T-helper 2 cell treated with Interferon-gamma antibody and Interleukin-4, amounts not matched to agents 100 ng/mL and 5 ng/mL, for 36 hours (primary cell): ENCODE data around the gene RTEL1. TPM values are rescaled to one million over a fixed set of nuclear protein-coding genes. Genes with fewer than 3 reads are reported as not detected.
"Not testable (repeated sequence)": the region's sequence is repeated elsewhere in the genome, so short reads cannot be mapped to it uniquely, and the experiment has no call there.

ENCODE experiments used
- intact Hi-C: fragments of 100-400 bp; cut with micrococcal nuclease; formaldehyde crosslinking; loops from one replicate; pipeline ENCODE4 v1.15.1; 2023
- total RNA-seq: library from RNA; stranded (reverse); gene quantifications from 2 replicates; pipeline ENCODE4 v1.2.3, GENCODE V29; 2022

Gene RTEL1
- total RNA-seq, 1 donor from 2014 or later, result 49.5 TPM

DNA sequence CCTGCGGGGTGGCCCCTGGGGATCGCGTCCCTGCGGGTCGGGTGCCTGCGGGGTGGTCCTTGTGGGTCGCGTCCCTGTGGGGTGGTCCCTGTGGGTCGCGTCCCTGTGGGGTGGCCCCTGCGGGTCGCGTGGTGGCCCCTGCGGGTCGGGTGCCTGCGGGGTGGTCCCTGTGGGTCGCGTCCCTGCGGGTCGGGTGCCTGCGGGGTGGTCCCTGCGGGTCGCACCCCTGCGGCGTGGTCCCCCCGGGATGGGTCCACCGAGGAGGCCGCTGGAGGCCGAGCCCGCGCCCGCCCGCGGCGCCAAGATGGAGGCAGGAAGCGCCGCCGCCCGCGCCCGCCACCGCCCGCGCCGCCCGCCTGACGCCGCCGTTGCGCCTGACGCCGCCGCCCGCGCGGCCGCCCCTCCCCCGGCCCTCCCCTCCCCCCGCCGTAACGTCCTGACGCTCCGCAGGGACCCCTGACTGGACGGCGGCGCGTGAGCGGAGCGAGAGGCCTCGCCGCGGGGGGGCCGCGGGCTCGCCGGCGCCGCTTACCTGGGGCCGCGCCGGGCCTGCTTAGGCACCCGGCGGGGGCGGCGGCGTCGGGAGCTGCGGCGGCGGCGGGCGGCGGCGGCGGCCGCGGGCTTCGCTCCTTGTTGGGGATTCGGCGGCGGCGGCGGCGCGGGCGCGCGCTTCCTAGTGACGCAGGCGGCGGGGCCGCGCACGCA lies 31.5 kb upstream of the RTEL1 start, which contains the start of gene GMEB2:
GMEB2 (minus strand) TSS at position 678 of the 705 bp plus-strand sequence. CDS start 7,704 bp downstream, outside the sequence.
- intact Hi-C loops, result loop anchor here (1.0 to 10.0 kb wide), 5 partner anchors 9 to 268 kb away; partner anchors contain the start of genes DNAJC5, HELZ2 and RTEL1

GRCh38 chr20:63627129-63627750 lies 30.9 kb upstream of the RTEL1 start:
- intact Hi-C loops, result loop anchor here (1.0 to 10.0 kb wide), 5 partner anchors 8 to 268 kb away; partner anchors contain the start of genes DNAJC5, HELZ2 and RTEL1

DNA sequence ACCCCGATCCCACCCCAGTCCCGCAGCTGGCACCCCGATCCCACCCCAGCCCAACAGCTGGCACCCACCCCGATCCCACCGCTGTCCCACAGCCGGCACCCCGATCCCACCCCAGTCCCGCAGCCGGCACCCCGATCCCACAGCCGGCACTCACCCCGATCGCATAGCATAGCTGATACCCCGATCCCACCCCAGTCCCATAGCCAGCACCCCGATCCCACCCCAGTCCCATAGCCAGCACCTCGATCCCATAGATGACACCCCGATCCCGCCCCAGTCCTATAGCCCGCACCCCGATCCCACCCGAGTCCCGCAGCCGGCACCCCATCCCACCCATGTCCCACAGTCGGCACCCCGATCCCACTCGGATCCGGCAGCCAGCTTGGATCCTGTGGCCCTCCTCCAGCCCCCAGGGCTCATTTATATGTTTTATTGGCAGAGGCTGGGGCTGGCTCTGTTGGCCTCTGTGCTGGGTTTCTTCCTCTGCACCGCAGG lies 30.3 kb upstream of the RTEL1 start:
- intact Hi-C loops, result loop anchor here (1.0 to 10.0 kb wide), 5 partner anchors 8 to 267 kb away; partner anchors contain the start of genes DNAJC5, HELZ2 and RTEL1

DNA sequence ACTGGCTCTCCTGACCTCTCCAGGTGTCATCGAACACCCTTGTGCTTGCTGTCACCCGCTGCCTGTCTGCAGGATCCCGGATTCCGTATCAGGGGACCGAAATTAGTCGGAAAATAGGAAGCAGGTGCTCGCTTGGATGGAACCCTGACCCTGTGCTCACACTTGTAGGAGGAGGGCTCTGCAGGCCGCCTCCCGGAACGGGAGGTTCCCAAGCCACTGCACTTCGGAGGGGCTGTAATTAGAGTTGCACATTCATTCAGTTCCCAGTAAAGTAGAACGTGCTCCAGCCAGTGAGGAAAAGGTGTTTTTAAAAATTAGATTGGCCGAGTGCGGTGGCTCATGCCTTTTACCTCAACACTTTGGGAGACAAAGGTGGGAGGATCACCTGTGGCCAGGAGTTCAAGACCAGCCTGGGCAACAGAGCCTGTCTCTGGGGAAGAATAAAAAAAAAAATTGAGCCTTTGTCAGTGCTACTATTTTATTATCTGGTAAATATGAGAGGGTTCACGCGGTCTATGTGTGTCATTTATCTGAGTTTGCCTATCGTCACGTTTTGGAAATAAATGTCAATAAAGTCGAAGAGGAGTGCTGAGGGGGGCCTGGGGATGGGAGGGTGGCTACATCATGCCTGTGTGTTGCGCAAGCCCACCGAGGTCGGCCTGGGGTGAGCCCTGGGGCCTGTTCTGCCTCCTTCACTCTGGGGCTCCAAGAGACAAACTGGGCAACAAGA lies 29.7 kb upstream of the RTEL1 start:
- intact Hi-C loops, result loop anchor here (10.0 kb wide), 2 partner anchors 54 to 266 kb away; partner anchors contain the start of genes DNAJC5 and HELZ2

DNA sequence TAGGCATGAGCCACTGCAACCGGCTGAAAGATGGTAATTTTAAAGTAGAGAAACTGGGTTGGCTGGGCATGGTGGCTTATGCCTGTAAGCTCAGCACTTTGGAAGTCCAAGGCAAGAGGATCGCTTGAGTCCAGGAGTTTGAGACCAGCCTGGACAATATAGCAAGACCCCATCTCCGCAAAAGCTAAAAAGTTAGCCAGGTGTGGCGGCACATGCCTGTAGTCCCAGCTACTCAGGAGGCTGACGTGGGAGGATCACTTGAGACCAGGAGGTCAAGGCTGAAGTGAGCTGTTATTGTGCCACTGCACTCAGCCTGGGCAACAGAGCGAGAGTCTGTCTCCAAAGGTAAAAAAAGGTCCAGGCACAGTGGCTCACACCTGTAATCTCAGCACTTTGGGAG lies 27.2 kb upstream of the RTEL1 start:
- intact Hi-C loops, result not testable (repeated sequence)

GRCh38 chr20:63631426-63631825 lies 26.7 kb upstream of the RTEL1 start:
- intact Hi-C loops, result not testable (repeated sequence)

DNA sequence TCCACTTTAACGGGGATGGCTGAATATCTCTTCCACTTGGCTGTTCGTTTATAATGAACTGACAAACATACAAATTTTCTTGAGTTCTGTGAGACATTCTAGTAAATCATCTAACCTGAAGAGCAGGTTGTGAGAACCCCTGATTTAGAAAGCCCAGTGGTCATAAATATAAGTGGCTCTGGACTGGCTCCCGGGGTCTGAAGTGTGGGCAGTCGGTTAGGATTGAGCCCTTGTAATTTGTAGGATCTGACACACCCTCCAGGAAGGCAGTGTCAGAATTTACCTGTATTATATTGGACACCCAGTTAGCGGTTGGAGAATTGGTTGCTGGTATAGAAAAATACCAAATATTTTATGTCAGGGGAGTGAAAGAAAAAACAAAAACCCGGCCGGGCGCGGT lies 24.4 kb upstream of the RTEL1 start:
- intact Hi-C loops, result no loop called here

DNA sequence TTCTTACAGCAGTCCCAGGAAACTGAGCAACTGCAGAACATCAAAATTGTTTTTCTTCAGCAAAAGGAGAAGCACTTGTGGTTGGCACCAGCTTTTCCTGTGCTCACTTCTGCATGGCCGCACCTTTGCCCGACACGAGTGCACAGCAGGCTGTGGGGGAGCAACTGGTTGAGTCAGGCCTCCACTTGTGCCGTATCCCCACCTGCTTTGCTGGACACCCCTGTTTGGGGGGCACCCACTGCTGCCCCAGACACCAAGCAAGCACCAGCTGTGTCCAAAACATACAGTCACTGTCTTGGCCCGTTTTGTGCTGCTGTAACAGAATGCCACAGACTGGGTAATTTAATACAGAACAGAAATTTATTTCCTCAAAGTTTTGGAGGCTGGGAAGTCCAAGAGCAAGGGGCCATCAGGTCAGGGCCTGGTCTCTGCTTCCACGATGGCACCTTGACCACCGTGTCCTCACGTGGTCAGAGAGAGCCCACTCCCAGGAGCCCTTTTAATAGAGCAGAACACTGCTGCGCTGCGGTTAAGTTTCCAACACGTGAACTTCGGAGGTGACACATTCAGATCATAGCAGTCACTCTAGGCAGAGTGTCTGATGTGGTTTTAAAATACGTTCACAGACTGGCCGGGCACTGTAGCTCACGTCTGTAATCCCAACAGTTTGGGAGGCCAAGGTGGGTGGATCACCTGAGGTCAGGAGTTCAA lies 22.5 kb upstream of the RTEL1 start:
- intact Hi-C loops, result loop anchor here (1.0 to 5.0 kb wide), 2 partner anchors 8 to 98 kb away; partner anchors contain the start of genes GMEB2 and PTK6

DNA sequence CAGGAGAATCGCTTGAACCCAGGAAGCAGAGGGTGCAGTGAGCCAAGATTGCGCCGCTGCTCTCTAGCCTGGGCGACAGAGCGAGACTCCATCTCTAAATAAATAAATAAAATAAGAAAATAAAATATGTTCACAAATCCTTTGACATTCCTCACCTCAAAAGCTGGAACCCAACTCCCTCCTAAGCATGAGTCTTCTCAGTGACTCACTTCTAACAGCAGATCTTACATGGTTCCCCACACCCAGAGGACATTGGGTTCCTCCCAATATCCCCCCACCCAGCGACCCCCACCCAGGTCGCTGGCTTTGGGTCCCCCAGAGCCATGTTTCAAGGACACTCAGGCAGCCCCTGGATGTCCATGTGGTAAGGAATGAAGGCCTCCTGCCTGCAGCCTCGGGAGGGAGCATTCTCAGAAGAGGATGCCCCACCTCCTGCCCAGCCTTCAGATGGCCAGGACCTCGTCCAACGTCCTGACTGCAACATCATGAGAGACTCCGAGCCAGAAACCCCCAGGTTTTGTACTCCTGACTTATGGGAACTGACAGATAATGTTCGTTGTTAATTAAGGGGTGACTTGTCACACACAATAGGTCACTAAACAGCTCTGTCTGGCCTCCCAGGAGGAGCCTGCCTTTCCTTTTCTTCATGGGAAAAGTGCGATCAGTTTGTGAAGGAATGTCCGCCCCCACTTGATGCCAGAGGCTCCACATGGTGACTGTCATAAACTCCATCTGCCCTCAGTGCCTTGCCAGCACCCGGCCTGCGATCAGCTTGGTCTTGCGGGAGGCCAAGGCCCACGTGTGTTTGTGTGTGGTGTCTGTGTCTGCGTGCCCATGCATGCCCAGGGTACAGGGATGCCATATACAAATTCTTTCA lies 21.1 kb upstream of the RTEL1 start:
- intact Hi-C loops, result loop anchor here (5.0 kb wide), 1 partner anchor 100 kb away; the partner anchor contains the start of gene PTK6

DNA sequence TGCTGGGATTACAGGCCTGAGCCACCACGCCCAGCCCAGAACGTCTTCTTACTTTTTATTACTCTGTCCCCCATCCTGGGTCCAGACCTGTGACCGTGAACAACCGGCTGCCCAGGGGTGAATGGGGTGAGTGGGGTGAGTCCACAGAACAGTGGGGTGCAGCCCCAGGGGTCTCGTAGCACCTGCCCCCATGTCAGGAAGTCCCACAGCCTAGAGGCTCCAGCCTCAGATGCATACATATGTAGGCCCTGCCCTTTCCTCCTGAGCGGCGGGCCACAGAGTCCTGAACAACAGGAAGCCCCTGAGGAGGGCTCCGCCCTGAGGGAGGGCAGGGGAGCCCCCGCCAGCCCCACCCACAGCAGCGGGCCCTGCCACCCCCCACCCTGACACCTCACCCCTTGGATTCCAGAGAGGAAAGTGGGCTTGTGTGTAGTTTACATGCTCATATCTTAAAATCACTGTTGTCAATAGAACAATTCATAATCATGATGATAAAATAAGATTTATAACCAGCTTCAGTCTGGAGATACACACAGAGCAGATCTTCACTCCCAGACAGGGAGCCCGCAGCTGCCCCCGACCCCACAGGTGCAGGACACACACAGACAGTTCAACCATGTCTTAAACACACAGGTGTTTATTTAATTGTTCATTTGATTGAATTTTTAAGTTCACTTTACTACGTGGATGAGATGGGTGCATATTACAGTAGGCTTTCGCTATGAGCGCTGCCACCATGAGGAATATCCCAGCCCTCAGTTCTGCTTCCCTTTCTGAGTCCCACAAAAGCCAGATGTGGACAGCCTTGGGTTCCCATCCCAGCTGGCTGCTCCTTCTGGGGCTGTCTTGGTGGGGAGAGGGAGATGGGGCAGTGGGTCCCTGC lies 18.8 kb upstream of the RTEL1 start:
- intact Hi-C loops, result loop anchor here (1.0 to 5.0 kb wide), 3 partner anchors 12 to 102 kb away; partner anchors contain the start of genes GMEB2 and PTK6

DNA sequence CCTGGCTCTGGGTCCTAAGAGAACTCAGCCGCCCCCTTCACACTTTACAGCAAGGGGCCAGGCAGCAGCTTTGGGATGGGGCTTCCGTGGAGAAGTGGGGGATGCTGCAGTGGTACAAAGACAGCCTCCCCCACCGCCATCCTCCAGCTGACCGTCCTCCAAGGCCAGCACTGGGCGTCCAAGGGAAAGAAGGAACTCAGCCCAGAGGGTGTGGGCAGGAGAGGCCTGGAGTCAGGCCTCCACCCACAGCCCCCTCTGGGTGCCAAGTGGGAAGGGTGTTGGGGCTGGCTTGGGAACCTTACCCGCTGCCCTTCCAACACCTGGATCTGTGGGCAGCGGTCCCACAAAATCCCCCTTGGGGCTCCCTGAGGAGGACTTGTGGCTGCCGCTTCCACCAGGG lies 18.0 kb upstream of the RTEL1 start:
- intact Hi-C loops, result loop anchor here (5.0 kb wide), 1 partner anchor 97 kb away; the partner anchor contains the start of genes LIME1 and SLC2A4RG

DNA sequence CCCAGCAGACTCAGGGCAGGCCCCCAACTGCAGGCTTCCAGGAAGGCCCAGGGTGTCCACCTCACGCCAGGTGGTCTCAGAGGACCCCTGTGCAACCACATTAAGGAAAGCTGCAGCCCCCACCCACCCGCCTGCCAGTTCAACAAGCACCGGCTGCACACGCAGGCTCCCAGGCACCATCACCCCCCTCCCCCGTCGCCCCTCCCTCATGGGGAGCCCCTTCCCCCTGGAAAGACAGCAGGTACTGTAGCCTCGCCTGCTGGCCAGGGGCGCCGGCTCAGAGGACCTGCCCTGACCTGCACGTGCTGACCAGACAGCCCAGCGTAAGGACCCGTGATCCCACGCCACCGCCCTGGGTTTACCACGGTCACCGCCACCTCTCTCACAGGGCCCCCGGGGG lies 17.4 kb upstream of the RTEL1 start:
- intact Hi-C loops, result loop anchor here (5.0 kb wide), 1 partner anchor 97 kb away; the partner anchor contains the start of genes LIME1 and SLC2A4RG

- intact Hi-C loops, result loop anchor here (5.0 kb wide), 1 partner anchor 96 kb away; the partner anchor contains the start of genes LIME1 and SLC2A4RG
Measured at GRCh38 chr20:63641146-63641791, 16.8 kb upstream of the RTEL1 start.

GRCh38 chr20:63641792-63642523 lies 16.2 kb upstream of the RTEL1 start:
- intact Hi-C loops, result loop anchor here (5.0 kb wide), 1 partner anchor 95 kb away; the partner anchor contains the start of genes LIME1 and SLC2A4RG

DNA sequence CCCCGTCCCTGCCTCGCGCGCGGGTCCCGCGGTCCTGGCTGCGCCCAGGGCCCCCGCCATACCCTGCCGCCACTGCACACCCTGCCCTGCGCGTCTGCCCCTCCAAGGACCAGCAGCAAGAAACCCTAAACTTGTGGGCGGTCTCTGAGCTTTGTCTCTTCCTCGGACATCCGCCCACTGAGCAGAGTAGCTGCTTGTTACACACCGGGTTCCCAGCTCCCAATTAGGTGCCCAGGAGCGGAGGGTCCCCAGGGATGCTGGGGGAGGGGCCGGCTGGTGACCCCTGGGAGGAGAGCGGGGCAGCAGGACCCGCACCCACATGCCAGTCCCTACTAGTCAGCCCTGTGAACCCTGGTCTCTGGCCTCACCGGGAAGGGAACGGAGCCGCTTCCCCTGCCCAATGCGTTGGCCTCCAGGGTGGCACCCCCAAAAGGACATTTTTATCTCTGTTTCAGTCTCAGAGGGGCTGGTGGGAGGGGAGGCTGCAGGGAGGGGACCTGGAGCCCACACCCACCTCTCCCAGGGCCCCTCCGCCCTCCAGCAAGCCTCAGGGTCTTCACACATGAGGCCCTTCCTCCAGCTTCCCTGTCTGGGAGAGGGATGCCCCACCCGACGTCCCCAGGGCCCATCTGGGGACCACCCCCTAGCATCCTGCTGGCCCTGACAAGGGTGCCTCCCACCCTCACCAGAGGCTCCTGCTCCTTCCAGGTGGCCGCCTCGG lies 15.4 kb upstream of the RTEL1 start:
- intact Hi-C loops, result loop anchor here (5.0 kb wide), 1 partner anchor 95 kb away; the partner anchor contains the start of genes LIME1 and SLC2A4RG

- intact Hi-C loops, result loop anchor here (5.0 kb wide), 1 partner anchor 94 kb away; the partner anchor contains the start of genes LIME1 and SLC2A4RG
Measured at GRCh38 chr20:63643499-63643898, 14.6 kb upstream of the RTEL1 start.
